Cardiac muscle cell (in vitro differentiated cells and primary cell): ENCODE measurements around the gene SLITRK5. TPM values are rescaled to one million over a fixed set of nuclear protein-coding genes. Genes with fewer than 3 reads are reported as not detected.

Experiments used
- DNase-seq, 2 donors: peaks; one replicate each; pipeline versions ENCODE4 v3.0.0 to v3.0.0-alpha.2; 2010 to 2017; ENCODE audit warnings: low read depth in 1 of 2, low spot score in 1 of 2
- H3K27ac ChIP-seq: fragments of 200-600 bp; sonication (generic); 2 replicates; pipeline ENCODE4 v1.5.1; 2016
- H3K27me3 ChIP-seq: fragments of 200-600 bp; sonication (generic); 2 replicates; pipeline ENCODE4 v1.6.0; 2016; ENCODE audit warnings: control low read depth
- H3K36me3 ChIP-seq: fragments of 200-600 bp; sonication (generic); 2 replicates; pipeline ENCODE4 v1.5.1; 2016; ENCODE audit warnings: control low read depth
- H3K4me1 ChIP-seq: fragments of 200-600 bp; sonication (generic); 2 replicates; pipeline ENCODE4 v1.8.1; 2017; ENCODE audit warnings: low read depth, mild to moderate bottlenecking, mixed run types
- H3K4me3 ChIP-seq: fragments of 200-600 bp; sonication (generic); 2 replicates; pipeline ENCODE4 v1.5.1; 2016; ENCODE audit warnings: mild to moderate bottlenecking
- H3K9me3 ChIP-seq: fragments of 200-600 bp; sonication (generic); 2 replicates; pipeline ENCODE4 v1.5.1; 2017; ENCODE audit warnings: low read depth, mild to moderate bottlenecking, control low read depth
- CTCF ChIP-seq: IDR thresholded peaks from 2 replicates; pipeline ENCODE4 v1.5.1; 2012; ENCODE audit warnings: low read depth, mild to moderate bottlenecking, low read length
- polyA plus RNA-seq: library from polyadenylated mRNA; unstranded; fragments of >200 nt; fragmentation: Nextera tagmentation; extraction: Ambion mirVana; gene quantifications from 2 replicates; pipeline ENCODE4 v1.2.1, GENCODE V29; 2016
- total RNA-seq: library from RNA; depleted of rRNA; stranded (reverse); fragments of >200 nt; gene quantifications from 2 replicates; pipeline ENCODE4 v1.2.3, GENCODE V29; 2016

Gene SLITRK5, protein sequence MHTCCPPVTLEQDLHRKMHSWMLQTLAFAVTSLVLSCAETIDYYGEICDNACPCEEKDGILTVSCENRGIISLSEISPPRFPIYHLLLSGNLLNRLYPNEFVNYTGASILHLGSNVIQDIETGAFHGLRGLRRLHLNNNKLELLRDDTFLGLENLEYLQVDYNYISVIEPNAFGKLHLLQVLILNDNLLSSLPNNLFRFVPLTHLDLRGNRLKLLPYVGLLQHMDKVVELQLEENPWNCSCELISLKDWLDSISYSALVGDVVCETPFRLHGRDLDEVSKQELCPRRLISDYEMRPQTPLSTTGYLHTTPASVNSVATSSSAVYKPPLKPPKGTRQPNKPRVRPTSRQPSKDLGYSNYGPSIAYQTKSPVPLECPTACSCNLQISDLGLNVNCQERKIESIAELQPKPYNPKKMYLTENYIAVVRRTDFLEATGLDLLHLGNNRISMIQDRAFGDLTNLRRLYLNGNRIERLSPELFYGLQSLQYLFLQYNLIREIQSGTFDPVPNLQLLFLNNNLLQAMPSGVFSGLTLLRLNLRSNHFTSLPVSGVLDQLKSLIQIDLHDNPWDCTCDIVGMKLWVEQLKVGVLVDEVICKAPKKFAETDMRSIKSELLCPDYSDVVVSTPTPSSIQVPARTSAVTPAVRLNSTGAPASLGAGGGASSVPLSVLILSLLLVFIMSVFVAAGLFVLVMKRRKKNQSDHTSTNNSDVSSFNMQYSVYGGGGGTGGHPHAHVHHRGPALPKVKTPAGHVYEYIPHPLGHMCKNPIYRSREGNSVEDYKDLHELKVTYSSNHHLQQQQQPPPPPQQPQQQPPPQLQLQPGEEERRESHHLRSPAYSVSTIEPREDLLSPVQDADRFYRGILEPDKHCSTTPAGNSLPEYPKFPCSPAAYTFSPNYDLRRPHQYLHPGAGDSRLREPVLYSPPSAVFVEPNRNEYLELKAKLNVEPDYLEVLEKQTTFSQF
- total RNA-seq: under 0.01 and 0.06 TPM in 2 replicates
- polyA plus RNA-seq: 0.04 and 0.10 TPM in 2 replicates

DNA sequence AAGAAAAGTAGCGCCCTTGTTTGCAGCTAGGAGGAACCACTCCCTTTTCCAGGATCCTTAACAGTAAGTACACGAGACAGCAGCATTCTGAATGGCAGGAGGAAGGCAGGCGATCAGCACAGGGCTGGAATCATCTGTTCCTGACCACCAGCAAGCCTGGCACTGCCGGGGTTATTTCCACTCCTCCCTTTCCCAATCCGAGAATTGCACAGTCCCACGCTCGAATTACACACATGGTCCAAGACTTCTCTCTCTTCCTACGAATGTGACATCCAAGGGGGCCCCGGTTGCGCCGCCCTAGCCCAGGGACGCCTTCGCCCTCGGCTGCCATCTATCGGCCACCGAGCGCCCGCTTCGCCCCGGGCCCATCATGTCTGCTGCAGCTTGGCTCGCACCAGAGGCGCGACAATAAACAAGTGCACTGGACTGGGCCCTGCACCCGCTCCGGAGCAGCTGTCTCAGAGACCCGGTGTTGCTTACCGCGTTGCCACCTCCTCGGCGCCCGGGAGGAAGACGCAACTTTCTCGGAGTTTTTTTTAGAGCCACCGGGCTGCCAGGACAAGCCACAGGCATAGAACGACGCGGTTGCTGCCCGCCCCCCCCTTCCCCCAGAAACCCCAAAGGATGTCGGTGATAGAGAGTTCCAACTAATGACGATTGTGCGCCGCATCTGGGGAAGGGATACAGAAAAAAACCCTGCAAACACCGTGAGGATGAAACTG, at the start of gene SLITRK5:
Gene SLITRK5, plus strand, starts transcription at position 341 of the 722 bp plus-strand sequence. CDS start 4,018 bp downstream, outside the sequence.
- peak; percentile 86 for TF ChIP-seq CTCF
- peak; percentile 59 to 83 for DNase-seq
- Histone ChIP-seq H3K4me3 (peak within 1 kb of the TSS; percentile 47), H3K4me1 (peaks cover 3% of the 10 kb centered on the region), H3K27ac (no peak within 1 kb of the TSS), H3K36me3 (no peaks in the 10 kb centered on the region), H3K9me3 (no peaks in the 10 kb centered on the region), H3K27me3 (peaks cover 59% of the 10 kb centered on the region)

DNA sequence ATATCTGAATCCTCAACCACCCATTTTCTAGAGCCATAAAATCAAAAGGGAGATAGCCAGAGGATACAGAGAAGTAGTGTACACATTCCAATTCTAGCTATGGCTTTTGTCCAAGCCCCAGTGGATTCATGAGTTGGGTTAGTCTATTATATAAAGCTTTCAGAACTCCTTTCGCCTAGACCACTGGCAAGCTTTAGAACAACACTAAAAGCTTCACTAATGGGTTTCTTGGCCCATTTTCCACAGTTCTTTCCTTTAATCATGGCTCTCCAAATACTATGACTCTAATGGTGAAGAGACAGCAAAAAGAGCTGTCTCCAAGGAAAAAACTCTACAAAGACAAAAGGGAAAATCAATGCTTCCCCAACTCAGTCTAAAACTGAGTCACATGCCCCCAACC, 48.2 kb upstream of the SLITRK5 start:
- H3K4me1 ChIP-seq: no peaks in the 10 kb centered on the region
- DNase-seq: no peak

DNA sequence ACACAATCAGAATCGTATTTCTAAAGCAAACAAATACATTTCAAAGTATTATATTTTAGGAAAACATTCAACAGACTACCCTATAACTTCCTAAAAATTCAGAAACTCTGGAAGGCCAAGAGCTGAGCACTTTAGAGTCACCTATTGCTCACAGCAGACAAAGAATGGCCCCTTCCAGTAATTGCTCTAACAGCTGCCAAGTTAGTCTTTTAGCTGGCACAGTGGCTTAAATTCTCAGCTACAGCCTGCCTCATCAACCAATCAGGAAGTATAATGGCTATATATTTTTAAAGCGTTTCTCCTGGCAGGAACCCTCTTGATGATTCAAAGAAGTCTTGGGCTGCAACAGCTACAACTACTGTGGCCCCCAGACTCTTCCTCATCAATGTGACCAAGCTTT, 14.9 kb upstream of the SLITRK5 start:
- no peaks in the 10 kb centered on the region for H3K27me3 ChIP-seq
- H3K27ac ChIP-seq: no peak overlapping the region
- TF ChIP-seq CTCF: no peak
- no peaks in the 10 kb centered on the region for H3K9me3 ChIP-seq
- no peaks in the 10 kb centered on the region for H3K4me1 ChIP-seq
- no peaks in the 10 kb centered on the region for H3K36me3 ChIP-seq
- H3K4me3 ChIP-seq: no peak overlapping the region
- no peak for DNase-seq

More for the DNA sequence above, 48.2 kb upstream of the SLITRK5 start:
- Histone ChIP-seq H3K27ac (no peak overlapping the region), H3K36me3 (no peaks in the 10 kb centered on the region), H3K4me3 (no peak overlapping the region), H3K27me3 (no peaks in the 10 kb centered on the region), H3K9me3 (no peaks in the 10 kb centered on the region)
- TF ChIP-seq CTCF: no peak

- Histone ChIP-seq H3K9me3 (no peaks in the 10 kb centered on the region), H3K36me3 (no peaks in the 10 kb centered on the region), H3K4me3 (no peak overlapping the region), H3K4me1 (no peaks in the 10 kb centered on the region), H3K27ac (no peak overlapping the region), H3K27me3 (no peaks in the 10 kb centered on the region)
- TF ChIP-seq CTCF: no peak
- no peak for DNase-seq
Observed at GRCh38 chr13:87661471-87661870, 9.7 kb upstream of the SLITRK5 start.

DNA sequence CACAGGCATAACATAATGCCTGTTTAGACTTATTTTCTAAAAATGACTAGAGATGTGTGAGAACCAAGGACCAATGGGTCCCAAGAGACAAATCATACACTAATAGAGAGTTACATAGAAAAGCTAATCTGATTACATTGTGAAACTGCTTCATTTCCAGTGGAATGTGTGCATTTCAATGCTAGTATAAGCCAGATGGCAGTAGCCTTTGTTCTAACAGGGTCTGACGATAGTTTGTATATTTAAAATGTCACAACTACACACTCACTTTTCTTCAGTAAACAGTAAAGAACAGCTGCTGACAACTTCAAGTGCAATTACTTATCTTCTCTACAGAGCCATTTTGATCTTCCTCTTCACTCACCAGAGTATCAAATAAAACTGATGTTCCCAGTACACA, 4.3 kb upstream of the SLITRK5 start:
- H3K27ac ChIP-seq: no peak overlapping the region
- H3K36me3 ChIP-seq: no peaks in the 10 kb centered on the region
- no peak for TF ChIP-seq CTCF
- H3K27me3 ChIP-seq: peaks cover 16% of the 10 kb centered on the region
- H3K9me3 ChIP-seq: no peaks in the 10 kb centered on the region
- no peak for DNase-seq
- H3K4me3 ChIP-seq: no peak overlapping the region
- H3K4me1 ChIP-seq: no peaks in the 10 kb centered on the region
